Measurements from ENCODE around the gene SH2D4B.
"Not testable (repeated sequence)": the region's sequence is repeated elsewhere in the genome, so short reads cannot be mapped to it uniquely, and the experiment has no call there.

The SH2D4B gene

DNA sequence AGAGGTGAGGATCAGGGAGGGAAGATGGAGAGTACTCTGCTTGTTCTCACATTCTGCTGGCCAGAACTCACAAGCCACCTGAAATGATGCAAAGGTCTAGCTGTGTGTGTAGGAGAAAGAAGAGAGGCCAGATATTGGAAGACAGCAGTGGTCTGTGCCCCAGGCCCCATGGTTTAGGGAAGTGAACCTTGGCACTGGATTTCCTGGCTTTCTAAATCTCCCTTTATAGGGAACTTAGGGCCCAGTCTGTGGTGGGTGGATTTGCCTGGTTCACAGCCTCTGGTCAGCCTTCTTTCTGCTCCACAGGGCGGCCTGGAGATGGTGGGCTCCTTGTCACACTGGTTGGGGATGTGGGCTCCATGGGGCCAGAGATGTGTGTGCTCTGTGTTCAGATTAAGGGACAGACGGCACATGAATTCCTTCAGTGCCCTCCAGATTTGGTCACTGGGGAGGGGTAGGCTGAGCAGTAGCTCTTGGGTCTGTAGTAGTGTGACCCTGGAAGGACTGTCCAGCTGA lies 9.5 kb upstream of the SH2D4B start:
- no peak overlapping the region for H3K4me3 ChIP-seq
- H3K27ac ChIP-seq: no peak overlapping the region
- DNase-seq (ENCODE audit: low spot score): no peak
- TF ChIP-seq, protein P1, sequence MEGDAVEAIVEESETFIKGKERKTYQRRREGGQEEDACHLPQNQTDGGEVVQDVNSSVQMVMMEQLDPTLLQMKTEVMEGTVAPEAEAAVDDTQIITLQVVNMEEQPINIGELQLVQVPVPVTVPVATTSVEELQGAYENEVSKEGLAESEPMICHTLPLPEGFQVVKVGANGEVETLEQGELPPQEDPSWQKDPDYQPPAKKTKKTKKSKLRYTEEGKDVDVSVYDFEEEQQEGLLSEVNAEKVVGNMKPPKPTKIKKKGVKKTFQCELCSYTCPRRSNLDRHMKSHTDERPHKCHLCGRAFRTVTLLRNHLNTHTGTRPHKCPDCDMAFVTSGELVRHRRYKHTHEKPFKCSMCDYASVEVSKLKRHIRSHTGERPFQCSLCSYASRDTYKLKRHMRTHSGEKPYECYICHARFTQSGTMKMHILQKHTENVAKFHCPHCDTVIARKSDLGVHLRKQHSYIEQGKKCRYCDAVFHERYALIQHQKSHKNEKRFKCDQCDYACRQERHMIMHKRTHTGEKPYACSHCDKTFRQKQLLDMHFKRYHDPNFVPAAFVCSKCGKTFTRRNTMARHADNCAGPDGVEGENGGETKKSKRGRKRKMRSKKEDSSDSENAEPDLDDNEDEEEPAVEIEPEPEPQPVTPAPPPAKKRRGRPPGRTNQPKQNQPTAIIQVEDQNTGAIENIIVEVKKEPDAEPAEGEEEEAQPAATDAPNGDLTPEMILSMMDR (IDR thresholded peaks at IDR 0.05): no peak

DNA sequence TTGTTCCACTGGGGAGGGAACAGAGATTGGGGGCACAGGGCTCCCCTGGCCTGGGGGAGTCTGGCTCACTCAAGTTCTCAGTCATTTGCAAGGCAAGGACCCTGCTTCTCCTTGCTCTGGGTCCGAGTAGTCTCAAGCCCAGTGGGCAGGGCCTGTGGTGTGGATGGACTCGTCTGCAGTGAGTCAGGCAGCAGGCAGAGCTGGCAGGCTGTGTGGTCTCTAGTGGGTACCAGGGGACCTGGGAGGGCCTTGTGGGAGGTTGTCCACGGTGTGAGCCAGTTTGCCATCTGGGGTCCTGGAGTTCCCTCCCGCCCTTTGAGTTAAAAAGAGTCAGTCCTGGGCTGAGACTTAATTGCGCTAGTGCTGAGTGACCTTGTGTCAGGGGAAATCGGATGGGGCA lies 8.8 kb upstream of the SH2D4B start:
- TF ChIP-seq, protein P1 (IDR thresholded peaks at IDR 0.05): no peak
- no peak for DNase-seq (ENCODE audit: low spot score)
- Histone ChIP-seq H3K4me3 (no peak overlapping the region), H3K27ac (no peak overlapping the region)

DNA sequence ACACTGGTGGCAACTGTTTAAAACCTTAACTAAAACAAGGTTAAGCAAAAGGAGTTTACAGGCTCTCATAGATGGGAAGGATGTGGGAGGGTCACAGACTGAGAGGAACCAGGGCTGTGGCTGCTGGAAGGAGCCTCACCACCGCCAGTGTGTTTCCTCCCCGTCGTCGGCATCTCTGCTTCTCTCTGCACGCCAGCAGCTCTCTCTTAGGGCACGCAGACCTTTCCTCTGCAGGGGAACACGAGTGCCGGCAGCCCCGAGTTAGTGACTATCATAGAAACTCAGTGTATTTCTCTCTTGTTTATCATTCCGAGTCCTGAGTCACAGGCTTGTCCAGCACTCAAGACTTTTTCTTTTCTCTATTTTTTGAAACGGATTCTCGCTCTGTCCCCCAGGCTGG lies 8.1 kb upstream of the SH2D4B start:
- H3K27ac ChIP-seq: no peak overlapping the region
- TF ChIP-seq, protein P1 (IDR thresholded peaks at IDR 0.05): no peak
- DNase-seq (ENCODE audit: low spot score): no peak
- H3K4me3 ChIP-seq: no peak overlapping the region

DNA sequence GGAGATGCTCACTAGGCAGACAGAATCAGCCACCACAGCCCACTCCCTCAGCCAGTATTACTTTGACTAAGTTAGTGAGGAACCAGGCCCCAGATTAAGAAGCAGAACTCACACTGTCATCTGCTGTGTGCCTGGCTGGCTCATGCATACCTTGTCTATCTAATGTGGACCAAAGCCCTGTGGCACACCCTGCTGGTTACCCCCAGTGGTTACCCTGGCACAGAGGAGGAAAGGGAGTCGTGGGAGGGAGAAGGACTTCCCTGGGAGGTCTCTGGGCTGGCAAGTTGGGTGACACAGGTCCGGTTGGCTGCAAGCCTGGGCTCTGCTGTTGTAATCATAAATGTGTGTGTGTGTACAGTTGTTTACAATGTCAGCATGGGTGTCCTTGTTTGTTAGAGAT lies 7.5 kb upstream of the SH2D4B start:
- no peak for DNase-seq (ENCODE audit: low spot score)
- TF ChIP-seq, protein P1 (IDR thresholded peaks at IDR 0.05): no peak
- Histone ChIP-seq H3K4me3 (no peak overlapping the region), H3K27ac (no peak overlapping the region)

DNA sequence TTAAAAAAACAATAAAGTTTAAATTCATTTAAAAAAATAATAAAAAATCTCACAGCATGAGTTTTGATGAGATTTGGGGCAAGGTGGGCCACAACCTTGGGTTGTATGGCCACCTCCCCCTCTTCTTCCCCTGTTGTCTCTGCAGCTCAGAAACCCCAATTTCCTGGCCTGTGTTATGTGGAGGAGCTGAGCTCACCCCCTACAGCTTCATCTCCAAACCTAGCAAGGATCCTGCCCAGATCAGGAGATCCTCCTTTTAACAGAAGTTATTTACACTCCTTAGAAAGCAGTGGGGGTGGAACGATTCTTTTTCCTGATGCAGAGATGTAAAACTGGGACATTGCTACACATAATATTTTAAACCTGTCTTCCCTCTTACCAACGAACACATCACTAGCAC lies 6.9 kb upstream of the SH2D4B start:
- Histone ChIP-seq H3K27ac (no peak overlapping the region), H3K4me3 (no peak overlapping the region)
- TF ChIP-seq, protein P1 (IDR thresholded peaks at IDR 0.05): no peak
- no peak for DNase-seq (ENCODE audit: low spot score)

- Histone ChIP-seq H3K27ac (no peak overlapping the region), H3K4me3 (no peak overlapping the region)
- TF ChIP-seq, protein P1 (IDR thresholded peaks at IDR 0.05): no peak
- DNase-seq (ENCODE audit: low spot score): no peak
Measured at GRCh38 chr10:80532571-80532970, 5.1 kb upstream of the SH2D4B start.

DNA sequence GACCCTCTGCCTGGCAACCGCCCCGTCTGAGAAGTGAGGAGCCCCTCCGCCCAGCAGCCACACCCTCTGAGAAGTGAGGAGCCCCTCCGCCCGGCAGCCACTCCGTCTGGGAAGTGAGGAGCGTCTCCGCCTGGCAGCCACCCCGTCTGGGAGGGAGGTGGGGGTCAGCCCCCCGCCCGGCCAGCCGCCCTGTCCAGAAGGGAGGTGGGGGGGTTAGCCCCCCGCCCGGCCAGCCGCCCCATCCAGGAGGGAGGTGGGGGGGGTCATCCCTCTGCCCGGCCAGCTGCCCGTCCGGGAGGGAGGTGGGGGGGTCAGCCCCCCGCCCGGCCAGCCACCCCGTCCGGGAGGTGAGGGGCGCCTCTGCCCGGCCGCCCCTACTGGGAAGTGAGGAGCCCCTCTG lies 3.6 kb upstream of the SH2D4B start:
- H3K27ac ChIP-seq; DNase-seq (ENCODE audit: low spot score); H3K4me3 ChIP-seq: not testable (repeated sequence)

DNA sequence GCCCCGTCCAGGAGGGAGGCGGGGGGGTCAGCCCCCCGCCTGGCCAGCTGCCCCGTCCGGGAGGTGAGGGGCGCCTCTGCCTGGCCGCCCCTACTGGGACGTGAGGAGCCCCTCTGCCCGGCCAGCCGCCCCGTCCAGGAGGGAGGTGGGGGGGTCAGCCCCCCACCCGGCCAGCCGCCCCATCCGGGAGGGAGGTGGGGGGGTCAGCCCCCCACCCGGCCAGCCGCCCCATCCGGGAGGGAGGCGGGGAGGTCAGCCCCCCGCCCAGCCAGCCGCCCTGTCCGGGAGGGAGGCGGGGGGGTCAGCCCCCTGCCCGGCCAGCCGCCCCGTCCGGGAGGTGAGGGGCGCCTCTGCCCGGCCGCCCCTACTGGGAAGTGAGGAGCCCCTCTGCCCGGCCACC lies 3.1 kb upstream of the SH2D4B start:
- DNase-seq (ENCODE audit: low spot score); H3K27ac ChIP-seq; H3K4me3 ChIP-seq: not testable (repeated sequence)

All from coronary artery (tissue), 2 donors.